HS-27A (cell line): ENCODE measurements around the gene FBN1.

ENCODE experiments used
- DNase-seq: peaks from one replicate; pipeline ENCODE4 v3.0.0-alpha.2; 2012; ENCODE audit warnings: low read depth, missing footprints

The FBN1 gene

GRCh38 chr15:48469271-48469670 is 176.2 kb downstream of the FBN1 start:
- DNase-seq, result no peak

GRCh38 chr15:48467801-48468200 is 177.7 kb downstream of the FBN1 start:
- no peak for DNase-seq

- DNase-seq, result no peak
Observed at GRCh38 chr15:48466820-48467219, 178.7 kb downstream of the FBN1 start.

DNA sequence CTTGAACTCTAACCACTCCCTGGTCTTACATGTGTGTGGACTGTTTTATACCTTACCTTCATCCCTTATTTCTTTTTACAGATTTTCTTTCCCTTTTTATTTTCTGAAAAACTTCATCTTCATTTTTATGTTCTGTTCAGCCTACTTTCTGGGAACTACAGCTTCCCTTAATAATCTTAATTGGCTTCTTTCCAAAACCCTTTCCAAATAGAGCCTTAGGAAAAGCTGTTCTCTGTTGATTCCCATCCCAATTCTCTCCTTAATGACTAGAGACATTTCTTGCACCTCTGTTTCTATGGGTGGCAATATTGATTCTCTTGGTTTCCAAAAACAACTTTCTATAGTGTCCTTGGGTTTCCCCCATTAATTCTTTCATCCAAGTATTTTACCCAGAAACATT is 179.4 kb downstream of the FBN1 start:
- DNase-seq, result no peak

DNA sequence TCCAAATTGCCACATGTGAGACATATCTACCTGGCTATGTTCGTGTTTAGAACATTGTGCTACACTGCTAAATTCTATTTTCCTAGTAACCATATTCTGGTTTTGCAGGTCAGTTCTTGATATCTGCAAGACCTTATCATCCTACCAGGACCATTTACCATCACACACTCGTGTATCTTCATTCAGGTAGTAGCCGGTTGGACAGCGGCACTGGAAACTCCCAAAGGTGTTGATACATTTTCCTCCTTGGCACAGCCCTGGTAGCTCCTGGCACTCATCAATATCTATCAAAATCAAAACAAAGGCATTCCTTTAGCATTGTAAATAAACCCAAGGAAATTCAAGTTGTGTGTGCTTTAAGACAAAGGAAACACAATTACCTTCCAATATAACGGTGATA is 180.1 kb downstream of the FBN1 start:
- DNase-seq, result no peak

DNA sequence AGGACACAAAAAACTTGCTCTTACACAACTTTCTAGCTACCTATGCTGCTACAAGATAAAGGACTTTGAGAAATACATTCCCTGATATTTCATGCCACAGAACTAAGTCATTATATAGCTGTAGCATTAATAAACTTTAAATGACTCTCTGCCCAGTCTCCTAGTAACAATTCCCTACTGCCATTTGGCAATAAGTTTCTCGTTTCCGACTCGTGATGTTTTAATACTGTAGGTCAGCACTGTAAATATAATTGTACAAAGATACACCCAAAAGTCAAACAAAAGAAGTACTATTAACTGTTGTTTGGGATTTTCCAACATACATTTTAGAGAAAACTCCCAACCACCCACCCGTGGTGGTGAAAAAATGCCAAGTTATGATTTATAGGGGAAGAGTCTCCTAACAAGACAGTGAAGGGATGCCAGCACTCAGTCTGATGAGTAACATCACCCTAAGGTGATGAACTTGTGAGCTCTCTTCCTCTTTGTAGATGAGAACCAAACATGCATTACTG is 182.1 kb downstream of the FBN1 start:
- DNase-seq, result no peak

- no peak for DNase-seq
Observed at GRCh38 chr15:48462688-48463087, 182.8 kb downstream of the FBN1 start.

DNA sequence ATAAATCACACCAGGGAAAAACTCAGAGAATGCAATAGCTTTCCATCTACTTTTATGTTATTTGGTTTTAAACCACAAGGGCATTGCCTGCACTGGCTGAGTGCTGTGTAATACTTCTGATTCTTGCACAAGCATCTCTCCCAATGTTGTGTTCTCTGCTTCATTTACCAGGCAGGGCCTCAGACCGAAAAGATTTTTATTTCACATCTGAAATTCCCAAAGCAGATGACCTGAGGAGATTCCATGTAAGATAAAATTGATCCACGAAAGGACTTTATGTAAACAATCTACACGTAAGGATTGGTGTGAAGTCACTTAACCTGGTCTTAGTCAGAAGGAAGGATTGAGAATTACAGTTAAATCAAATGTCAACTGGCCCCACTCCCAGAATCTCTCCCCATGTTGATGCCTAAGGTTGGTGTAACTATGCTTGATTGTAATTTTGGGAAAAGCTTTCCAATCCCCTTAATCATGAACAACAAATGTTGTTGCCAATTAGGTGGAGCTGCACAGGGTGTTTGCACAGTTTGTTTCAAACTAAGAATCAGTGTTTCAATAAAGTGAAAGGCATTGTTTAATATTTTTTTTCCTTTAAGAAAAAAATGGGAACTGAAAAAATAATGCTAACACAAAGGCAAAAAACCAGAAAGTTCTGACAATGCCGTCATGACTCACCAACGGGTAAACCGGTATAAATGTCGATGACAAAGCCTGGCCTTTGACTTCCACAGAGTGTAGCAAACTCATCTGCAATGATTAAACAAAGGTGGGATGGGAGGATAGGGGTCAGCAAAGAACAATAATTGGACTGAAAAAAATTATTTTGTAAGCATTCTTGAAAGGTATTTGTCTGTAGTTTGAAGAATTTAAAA is 185.7 kb downstream of the FBN1 start:
- DNase-seq, result no peak

DNA sequence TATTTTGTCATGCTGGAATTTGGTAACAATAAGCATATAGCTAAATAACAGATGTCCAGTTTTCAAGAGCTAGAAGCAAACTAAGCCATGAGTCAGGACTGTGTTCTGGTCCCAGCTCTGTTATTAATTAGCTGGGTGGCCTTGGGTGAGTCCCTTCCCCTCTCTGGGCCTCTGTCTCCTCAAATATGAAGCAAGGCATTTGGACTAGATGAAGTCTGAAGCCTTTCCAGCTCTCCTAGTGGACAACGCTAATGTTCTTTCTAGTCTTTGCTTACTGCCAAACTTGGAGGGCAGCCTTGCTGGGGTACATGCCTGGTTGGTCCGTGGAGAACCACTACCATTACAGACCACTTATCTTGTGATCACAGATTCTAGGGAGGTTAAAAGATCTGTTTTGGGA is 186.6 kb downstream of the FBN1 start:
- no peak for DNase-seq

DNA sequence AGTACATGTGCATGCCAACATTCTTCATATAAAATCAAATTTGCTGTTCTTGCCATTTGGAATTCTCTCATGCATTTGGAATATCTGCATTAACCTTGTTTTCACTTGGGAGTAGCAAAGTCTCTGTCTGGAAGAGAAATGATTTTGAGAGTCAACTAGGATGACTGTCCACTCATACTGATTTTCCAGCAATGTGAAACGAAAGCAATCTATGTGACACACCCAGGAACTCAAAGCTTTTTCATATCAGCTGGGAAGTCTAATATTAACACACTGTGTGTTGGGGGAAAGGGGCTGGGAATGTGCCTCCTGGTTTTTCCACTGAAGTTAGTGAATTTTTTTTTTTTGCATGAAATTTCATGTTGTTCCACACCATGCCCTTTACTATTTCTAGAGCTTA is 189.4 kb downstream of the FBN1 start:
- DNase-seq, result no peak

- DNase-seq, result no peak
Observed at GRCh38 chr15:48451736-48452135, 193.8 kb downstream of the FBN1 start.

GRCh38 chr15:48451241-48451640 is 194.3 kb downstream of the FBN1 start:
- no peak for DNase-seq

GRCh38 chr15:48449734-48450133 is 195.8 kb downstream of the FBN1 start:
- DNase-seq, result no peak

- peak; percentile 62 for DNase-seq
Observed at GRCh38 chr15:48447657-48448056, 197.9 kb downstream of the FBN1 start.

DNA sequence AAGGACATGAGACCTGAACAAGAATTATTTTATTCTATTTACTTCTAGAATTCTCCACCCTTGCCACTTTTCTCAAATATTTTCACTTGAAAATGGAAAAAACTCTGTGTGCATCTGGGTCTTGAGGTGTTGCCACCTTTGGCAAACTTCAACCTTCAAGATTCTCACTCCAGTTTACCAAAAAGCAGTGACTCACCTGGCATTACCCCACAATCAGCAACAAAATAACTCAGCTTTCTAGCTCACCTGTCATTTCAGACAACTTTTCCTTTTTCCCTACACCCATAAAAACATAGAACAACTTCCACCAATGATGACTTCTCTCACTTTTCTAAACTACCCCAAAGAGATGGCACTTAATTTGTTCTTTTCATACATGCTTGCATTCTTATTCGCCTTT is 198.5 kb downstream of the FBN1 start:
- DNase-seq, result no peak

DNA sequence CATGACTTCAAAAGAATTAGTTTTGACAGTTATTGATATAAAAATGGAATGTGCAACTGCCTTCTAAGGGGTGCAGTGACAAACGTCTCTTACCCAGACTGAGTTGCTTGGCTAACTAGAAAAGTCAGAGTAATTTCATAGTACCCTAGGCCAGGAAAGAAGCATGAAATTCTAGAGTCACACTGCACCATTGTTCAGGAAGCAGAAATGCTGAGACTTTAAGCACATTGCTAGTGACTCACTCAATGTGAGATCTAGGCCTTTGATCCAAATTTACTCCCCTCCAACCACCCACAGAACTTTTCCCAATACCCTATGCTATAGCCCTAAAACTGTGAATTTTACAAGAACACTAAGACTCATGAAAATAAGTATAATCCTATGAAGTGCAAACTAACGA is 203.5 kb downstream of the FBN1 start:
- DNase-seq, result no peak

GRCh38 chr15:48440084-48440483 is 205.4 kb downstream of the FBN1 start:
- no peak for DNase-seq

- DNase-seq, result no peak
Observed at GRCh38 chr15:48437178-48437577, 208.3 kb downstream of the FBN1 start.

GRCh38 chr15:48435321-48435720 is 210.2 kb downstream of the FBN1 start:
- no peak for DNase-seq

GRCh38 chr15:48433226-48433886 is 212.2 kb downstream of the FBN1 start:
- no peak for DNase-seq

- no peak for DNase-seq
Observed at GRCh38 chr15:48432688-48433087, 212.8 kb downstream of the FBN1 start.

DNA sequence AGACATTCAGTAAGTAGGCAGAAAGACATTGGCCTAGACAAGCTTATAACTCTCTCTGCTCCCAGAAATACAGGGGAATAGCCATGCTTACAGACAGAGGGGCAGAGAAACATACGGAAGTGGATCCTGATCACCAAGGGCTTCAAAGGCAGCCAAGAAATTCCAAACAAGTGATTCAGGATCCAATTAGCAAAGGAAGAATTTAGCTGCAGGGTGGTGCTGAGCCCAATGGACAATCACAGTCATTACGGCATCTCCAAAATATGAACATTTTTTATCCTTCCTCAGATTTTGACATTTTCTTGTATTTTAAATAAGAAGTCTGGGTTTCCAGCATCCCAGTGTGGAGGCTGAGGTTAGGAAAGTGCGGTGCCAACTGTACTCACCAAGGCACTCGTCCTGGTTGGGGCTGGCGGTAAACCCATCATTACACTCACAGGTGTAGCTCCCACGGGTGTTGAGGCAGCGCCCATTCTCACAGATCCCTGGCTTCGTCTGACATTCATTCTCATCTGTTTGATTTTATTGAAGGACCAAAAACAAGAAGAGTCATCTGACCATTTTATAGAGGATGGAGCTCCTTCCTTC is 217.5 kb downstream of the FBN1 start:
- DNase-seq, result peak; percentile 67

GRCh38 chr15:48427479-48427878 is 218.0 kb downstream of the FBN1 start:
- no peak for DNase-seq
